Stimulated activated CD4-positive, alpha-beta T cell treated with anti-CD3 and anti-CD28 coated beads, Interleukin-15, amount 100 ng/mL, for 48 hours (primary cell): ENCODE data around the gene RABGAP1L.

Experiments used
- DNase-seq, 2 donors: peaks; one replicate each; pipeline ENCODE4 v3.0.0-alpha.2; 2020; ENCODE audit warnings: low read depth in 2 of 2

RABGAP1L gene

GRCh38 chr1:174197088-174197487, 37.8 kb downstream of the RABGAP1L start:
- no peak for DNase-seq

- no peak for DNase-seq
These were observed 38.2 kb downstream of the RABGAP1L start for GRCh38 chr1:174197547-174197946.

- DNase-seq, result no peak
These were observed 38.9 kb downstream of the RABGAP1L start for GRCh38 chr1:174198202-174198601.

DNA sequence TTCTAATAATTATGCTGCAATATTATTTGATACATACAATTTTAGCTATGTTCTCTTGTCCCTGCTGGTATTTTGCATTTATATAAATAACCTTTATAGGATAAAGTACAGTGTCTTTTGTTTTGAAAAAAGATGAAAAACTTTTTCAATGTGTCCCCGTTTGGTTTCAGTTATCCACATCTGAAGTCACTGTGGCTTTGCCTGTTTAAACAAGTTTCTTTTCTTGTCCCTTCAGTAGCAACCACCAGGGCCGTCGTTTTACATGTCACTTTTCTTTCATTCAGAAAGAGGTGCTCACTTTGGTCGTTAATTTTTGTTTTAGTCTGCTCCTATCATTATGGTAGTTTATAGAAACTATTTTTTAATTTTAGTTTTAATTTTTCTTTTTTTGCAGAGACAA, 41.4 kb downstream of the RABGAP1L start:
- no peak for DNase-seq

DNA sequence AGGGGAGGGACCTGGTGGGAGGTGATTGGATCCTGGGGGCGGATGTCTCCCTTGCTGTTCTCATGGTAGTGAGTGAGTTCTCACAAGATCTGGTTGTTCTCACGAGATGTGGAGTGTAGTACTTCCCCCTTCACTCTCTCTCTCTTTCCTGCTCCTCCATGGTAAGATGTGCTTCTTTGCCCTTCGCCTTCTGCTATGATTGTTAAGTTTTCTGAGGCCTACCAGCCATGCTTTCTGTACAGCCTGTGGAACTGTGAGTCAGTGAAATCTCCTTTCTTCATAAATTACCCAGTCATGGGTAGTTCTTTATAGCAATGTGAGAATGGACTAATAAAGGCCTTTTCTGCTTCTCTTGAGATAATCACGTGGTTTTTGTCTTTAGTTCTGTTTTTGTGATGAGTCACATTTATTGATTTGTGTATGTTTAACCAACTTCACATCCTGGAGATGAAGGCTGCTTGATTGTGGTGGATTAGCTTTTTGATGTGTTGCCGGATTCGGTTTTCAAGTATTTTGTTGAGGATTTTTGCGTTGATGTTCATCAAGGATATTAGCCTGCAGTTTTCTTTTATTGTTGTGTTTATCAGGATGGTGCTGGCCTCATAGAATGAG, 45.5 kb downstream of the RABGAP1L start:
- no peak for DNase-seq

DNA sequence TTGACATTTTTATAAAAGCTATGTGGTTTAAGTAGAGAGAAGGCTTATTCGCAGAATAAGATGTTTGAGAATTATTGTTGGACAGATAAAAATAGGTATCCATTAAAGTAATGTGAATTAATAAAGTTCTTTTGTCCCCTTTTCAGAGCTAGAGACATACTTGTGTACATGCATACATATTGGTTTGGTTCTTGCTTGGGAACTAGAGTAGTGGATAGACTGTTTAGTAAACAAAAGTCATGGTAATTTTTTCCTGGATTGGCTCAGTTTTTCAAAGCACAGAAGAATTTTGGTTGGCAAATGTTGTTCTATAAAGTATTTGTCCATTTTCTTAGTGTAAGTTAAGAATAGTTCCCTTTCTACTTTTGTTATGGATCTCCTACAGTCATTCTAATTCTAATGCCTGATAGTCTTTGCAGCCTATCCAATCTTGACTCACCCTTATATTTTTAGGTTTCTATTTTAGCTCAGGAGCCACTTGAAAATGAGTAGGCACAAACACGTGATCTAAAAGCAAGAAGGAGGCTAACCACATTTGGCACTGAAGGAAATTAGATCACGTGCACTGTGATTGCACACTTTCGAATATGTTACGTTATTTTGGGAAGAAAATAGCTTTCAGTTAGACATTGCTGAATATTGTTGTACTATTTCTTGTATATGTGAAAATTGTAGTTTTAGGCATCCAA, 47.0 kb downstream of the RABGAP1L start:
- no peak for DNase-seq

DNA sequence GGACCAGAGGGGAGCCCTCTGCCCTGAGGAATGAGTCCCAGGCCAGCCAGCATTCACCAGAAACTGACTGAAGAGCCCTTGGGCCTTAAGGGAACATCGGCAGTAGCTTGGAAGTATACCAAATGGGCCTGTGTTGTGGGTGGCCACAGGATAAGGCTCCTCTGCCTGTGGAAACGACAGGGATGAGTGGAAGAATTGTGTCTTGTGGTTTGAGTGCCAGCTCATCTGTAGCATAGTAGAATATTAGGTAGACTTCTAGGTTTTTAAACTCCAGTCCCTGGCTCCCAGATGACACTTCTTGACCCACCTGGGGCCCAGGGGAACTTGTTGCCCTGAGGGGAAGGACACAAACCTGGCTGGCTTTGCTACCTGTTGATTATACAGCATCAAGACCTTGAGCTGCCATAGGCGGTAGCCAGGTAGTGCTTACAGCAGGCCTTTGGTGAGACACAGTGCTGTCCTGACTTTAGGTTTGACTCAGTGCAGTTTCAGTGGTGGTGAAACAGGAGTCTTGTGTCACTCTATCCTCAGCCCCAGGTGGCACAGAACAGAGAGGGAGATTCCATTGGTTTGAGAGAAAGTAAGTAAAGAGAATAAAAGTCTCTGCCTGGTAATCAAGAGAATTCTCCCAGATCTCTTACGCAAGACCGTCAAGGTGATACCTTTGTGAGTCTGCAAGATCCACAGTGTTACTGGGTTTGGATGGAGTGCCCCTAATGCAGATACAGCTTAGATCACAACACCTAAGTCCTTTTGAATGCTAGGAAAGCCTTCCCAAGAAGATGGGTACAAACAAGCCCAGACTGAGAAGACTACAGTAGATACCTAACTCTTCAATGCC, 50.2 kb downstream of the RABGAP1L start:
- DNase-seq, result no peak

DNA sequence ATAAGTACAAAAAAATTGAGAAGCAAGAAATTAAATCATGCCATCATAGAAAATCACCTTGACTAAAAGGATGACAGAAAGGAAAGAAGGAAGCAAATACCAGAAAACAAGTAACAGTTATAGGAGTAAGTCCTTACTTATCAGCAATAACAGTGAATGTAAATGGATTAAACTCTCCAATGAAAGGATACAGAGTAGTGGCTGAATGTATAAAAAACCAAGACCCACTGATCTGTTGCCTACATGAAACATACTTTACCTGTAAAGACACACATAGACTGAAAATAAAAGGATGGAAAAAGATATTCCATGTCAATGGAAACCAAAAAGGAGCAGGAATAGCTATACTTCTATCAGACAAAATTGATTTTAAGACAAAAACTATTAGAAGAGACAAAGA, 52.2 kb downstream of the RABGAP1L start:
- no peak for DNase-seq

- no peak for DNase-seq
These were observed 56.4 kb downstream of the RABGAP1L start for GRCh38 chr1:174215766-174216165.

DNA sequence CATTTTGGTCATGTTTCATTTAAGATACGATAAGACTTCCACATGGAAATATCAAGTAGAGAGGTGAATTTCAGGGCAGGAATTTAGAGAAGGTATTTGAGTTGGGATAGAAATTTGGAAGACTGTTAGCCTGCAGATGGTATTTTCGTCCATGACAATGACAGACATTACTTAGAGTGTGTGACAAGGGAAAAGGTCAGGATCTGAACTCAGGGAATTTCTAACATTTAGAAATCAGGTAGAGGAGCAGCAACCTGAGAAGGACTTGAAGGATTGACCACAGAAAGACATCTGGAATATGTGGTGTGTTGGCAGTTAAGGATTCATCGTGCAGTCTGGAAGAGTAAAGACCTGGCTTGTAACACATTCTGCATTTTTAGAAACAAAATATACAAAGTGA, 57.9 kb downstream of the RABGAP1L start:
- DNase-seq, result no peak

- no peak for DNase-seq
These were observed 58.7 kb downstream of the RABGAP1L start for GRCh38 chr1:174217787-174218574.

DNA sequence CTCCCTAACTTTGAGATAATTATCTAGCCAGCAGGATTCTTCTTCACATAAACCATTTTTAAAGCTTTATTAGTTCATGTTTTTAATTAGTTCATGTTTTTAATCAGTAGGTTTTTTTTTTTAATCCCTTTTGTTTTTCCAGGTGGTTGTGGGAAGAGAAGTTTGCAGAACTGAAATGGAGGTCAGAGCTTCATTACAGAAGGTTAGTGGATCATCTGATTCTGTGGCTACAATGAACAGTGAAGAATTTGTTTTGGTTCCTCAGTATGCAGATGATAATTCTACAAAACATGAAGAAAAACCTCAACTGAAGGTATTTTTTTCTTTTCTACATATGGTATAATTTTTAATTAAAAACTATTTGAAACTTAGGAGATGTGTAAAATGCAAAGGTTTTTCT, 59.7 kb downstream of the RABGAP1L start:
- no peak for DNase-seq

DNA sequence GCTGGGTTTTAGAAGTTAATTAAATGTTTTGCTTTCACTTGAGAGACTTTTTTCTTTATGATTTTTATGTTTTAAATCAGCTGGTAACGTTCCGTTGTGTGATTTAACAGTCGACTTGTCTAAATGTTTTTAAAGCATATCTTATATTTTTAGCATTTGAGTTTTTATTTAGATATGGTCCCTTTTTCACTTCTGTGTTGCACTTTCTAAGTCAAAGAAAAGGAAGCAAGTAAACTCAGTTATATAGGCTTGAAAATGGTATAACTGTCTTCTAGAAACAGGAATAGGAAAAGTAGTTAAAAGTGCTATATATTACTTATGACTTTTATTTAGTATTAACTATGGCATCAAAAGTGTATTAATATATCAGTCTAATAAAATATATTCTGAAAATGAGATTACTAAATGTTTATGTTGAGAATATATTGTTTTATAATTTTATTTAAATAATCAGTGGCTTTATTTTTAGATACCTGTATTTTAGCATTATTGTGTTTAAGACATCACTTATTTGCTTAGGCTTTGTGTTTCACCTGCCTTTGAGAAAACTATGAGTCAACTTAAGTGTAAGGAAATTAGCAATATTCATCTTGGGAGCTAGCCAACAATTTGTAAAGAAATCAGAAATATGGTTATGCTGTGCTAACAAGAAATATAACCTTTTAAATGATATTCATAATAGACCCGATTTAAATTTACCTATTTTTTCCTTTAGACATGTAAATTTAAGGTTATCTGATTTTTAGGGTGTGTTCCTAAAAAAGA, 60.5 kb downstream of the RABGAP1L start:
- no peak for DNase-seq

DNA sequence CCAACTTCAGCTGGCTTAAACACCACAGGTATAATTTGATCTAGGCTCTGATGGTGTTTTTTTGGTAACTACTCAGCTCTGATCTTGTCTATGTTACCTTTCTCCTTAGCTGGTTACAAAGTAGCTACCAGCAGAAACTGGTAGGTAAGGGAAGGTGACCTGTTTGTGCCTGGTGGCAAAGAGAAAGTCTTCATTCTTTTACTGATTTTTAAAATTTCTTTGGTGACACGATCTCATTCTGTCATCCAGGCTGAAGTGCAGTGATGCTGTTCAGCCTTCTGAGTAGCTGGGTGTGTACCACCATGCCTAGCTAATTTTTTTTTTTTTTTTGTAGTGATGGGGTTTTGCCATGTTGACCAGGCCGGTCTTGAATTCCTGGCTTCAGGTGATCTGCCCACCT, 62.4 kb downstream of the RABGAP1L start:
- DNase-seq, result no peak

GRCh38 chr1:174222166-174222949, 63.0 kb downstream of the RABGAP1L start:
- DNase-seq, result no peak

GRCh38 chr1:174224641-174225040, 65.3 kb downstream of the RABGAP1L start:
- no peak for DNase-seq

- no peak for DNase-seq
These were observed 66.3 kb downstream of the RABGAP1L start for GRCh38 chr1:174225499-174226204.

GRCh38 chr1:174230399-174230798, 71.1 kb downstream of the RABGAP1L start:
- no peak for DNase-seq

DNA sequence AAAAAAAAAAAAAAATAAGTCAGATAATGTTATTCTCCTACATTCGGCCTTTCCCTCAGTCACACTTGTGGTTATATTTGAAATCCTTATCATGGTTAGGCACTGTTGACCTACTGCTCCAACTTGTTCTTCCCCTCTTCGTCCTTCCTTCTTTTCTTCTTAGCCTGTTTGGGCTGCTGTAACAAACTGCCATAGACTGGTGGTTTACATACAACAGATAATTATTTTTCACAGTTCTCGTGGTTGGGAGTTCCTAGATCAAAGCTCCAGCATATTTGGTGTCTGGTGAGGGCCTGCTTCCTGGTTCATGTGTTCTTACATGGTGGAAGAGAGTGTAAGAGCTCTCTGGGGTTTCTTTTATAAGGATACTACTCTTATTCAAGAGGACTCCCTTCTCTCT, 73.4 kb downstream of the RABGAP1L start:
- DNase-seq, result no peak
